Epidermal melanocyte (primary cell): ENCODE data around the gene ANKRD33B.
"Not testable (repeated sequence)": the region's sequence is repeated elsewhere in the genome, so short reads cannot be mapped to it uniquely, and the experiment has no call there.

Experiments
- DNase-seq: peaks from one replicate; pipeline ENCODE4 v3.0.0; 2011; ENCODE audit warnings: low spot score; ENCODE audit not compliant: insufficient read length

The ANKRD33B gene

GRCh38 chr5:10612251-10612650 lies 48.4 kb downstream of the ANKRD33B start:
- DNase-seq: no peak

DNA sequence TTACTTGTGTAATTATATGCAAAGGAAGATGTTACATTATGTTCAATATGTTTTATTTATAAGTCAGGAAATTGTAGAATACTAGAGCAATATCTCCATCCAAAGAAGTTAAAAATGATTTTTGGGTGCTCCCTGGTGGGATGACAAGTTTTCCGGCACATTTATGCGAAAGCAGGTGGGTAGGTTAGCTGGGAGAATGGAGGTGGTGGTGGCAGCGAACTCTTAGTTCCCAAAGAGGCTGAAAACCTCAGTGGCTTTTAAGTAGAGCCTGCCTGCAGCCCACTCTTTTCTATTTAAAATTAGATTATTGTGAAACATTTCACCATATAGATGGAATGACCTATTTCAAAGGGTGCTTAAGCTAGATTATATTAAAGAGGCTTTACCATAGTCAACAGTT lies 51.8 kb downstream of the ANKRD33B start:
- DNase-seq: no peak

GRCh38 chr5:10617103-10617502 lies 53.2 kb downstream of the ANKRD33B start:
- DNase-seq: no peak

DNA sequence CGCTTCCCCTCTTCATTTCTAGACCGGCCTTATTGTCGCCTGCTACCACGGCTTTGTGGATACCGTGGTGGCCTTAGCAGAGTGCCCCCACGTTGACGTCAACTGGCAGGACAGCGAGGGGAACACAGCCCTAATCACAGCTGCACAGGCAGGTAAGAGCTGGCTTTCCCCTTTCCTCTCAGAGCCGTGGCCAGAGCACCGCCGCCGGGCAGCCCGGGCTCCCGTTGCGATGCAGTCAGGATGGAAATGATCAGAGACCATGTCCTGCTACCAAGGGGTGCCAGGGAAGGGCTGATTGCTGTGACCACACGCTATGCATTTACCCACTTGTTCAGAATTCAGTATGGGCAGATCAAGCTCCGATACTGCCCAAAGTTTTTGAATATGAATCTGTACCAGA lies 54.4 kb downstream of the ANKRD33B start:
- no peak for DNase-seq

GRCh38 chr5:10619649-10620048 lies 55.8 kb downstream of the ANKRD33B start:
- DNase-seq: no peak

DNA sequence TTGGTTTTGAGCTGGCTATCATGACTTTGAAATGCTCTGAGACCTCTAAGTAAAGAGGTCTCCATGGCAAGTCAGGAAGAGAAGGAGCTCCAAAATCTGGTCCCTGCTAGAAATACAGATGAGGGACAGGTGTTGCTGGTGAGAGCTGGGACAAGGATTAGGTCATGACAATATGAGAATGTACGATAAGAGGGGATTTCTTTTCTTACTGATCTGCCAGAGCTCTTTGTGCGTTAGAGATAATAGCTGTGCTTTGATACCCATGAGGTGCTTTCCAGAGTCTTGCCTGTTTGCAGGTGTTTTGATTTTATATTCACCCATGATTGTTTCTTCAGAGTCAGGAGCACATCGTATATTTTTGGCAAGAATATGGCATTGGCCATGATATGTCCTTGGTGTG lies 56.5 kb downstream of the ANKRD33B start:
- DNase-seq: no peak

GRCh38 chr5:10621832-10622231 lies 58.0 kb downstream of the ANKRD33B start:
- no peak for DNase-seq

DNA sequence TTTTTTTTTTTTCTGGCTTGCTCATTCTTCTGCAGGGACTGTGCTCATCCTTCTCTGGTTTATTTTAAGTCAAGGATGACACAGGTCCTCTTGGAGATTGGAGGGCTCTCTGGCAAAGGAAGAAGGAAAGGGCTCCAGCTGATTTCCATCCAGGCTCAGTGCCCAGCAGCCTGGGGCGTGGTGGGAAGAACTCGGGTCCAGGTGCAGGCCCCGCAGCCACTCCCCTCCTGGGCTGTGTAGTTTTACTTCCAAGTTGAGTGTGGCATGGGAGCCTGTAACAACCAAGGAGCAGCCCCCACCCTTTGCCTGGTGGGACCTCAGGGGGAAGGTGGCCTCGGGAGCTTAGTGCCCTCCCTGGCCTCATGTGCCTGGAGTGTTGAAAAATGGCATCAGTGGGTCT lies 58.9 kb downstream of the ANKRD33B start:
- no peak for DNase-seq

- no peak for DNase-seq
These were observed 59.5 kb downstream of the ANKRD33B start for GRCh38 chr5:10623305-10623910.

DNA sequence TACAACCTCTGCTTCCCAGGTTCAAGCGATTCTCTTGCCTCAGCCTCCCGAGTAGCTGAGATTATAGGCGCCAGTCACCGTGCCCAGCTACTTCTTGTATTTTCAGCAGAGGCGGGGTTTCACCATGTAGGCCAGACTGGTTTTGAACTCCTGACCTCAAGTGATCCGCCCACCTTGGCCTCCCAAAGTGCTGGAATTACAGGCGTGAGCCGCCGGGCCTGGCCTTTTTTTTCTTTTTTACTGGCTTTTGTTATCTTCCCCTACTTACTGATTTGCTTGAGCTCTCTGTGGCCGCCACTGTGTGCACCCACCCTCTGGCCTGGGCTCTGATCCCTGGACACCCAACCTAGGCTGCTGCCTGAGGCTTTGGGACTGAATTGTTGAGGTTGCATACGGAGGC lies 60.3 kb downstream of the ANKRD33B start:
- no peak for DNase-seq

DNA sequence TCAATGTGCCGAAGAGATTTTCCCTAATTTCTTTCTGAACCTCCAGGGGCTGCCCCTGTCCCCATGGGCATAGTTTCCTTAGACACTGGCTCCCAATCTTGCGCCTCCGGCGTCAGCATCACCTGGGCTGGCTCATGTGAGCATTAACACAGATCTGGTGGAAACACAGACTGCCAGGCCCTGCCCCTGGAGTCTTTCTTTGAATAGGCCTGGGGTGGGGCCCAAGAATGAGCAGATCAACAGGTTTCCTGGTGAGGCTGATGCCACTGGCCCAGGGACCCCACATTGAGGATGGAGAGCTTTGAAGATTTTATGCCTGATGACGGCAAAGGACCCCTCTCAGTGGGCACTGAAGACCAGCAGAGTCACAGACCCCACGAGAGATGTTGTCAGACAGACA lies 60.8 kb downstream of the ANKRD33B start:
- no peak for DNase-seq

DNA sequence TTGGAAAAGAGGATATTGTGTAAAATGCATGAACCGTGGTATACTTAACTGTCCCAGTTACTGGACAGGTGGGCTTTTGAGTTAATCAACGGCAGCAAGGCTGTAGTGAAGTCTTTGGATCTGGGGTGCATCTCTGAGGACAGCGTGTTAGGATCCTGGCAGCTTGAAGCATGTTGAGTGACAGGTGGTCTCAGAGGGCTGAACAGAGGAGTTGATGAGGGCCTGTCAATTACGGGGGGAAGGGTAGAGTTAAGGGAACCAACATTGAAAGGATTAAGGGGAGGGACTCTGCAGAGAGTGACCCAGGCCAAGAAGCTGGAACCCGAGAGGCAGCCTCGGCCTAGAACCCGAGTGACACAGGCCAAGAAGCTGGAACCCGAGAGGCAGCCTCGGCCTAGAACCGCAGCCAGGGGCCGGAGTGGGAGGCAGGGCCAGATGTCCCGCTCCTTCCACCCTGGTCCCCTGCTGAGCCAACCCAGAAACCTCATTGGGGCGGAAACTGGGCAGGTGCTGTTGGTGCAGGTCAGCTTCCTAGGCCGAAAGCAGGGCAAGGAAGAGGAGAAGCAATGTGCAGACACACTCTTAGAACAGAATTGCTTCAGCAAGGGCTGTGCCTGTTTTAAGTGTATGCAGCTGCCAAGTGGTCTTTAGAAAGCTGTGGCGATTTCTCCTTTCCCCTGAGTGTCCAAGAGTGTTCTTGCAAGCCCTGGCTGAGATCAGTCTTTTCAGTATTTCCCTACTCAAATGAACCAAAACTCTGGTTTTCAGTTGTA lies 62.0 kb downstream of the ANKRD33B start:
- no peak for DNase-seq

GRCh38 chr5:10626473-10627013 lies 62.7 kb downstream of the ANKRD33B start:
- DNase-seq: no peak

DNA sequence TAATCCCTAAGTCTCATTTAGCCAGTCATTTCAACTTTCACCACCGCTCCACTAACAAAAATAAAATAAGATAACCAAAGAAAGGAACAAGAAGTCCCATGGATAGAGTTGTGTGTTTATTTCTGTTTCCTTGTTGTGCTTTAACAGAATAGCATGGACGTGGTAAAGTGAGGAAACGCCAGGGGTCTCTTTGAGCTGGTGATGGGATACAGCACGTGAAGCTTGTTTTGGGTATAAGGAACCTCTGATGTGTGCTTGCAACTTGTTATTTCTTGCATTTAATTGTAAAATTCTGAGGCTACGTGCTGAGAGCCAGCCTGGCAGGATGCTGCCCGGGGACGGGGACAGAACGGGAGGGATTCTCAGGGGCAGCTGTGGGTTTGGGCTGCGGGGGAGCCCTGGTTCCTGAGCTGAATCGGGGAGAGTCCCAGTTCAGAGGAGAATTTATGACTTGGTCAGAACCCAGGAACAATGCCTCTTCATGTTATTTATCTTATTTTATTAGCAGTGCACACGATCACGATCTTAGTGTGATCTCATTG lies 63.4 kb downstream of the ANKRD33B start:
- DNase-seq: no peak

GRCh38 chr5:10628601-10629000 lies 64.7 kb downstream of the ANKRD33B start:
- no peak for DNase-seq

GRCh38 chr5:10629682-10630081 lies 65.8 kb downstream of the ANKRD33B start:
- DNase-seq: no peak

DNA sequence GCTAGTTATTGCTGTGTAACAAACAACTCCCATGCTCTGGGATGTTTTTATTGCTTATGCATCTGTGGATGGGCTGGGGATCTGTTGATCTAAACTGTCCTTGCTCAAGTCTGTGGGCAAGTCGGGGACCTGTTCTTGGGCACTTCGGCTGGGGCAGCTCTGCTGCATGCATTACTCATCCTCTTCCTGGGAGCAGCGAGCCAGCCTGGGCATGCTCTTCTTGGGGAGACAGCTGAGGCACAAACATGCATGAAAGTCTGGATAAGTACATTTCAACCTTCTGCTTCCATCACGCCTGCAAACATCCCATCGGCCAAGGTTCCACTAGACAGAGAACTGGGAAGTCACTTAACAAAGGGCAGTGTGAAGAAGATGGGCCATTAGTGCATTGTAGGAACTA lies 66.3 kb downstream of the ANKRD33B start:
- no peak for DNase-seq

GRCh38 chr5:10630744-10631143 lies 66.9 kb downstream of the ANKRD33B start:
- not testable (repeated sequence) for DNase-seq

- no peak for DNase-seq
These were observed 67.6 kb downstream of the ANKRD33B start for GRCh38 chr5:10631316-10631996.

- no peak for DNase-seq
These were observed 68.4 kb downstream of the ANKRD33B start for GRCh38 chr5:10632110-10632761.

- no peak for DNase-seq
These were observed 69.6 kb downstream of the ANKRD33B start for GRCh38 chr5:10633271-10634049.
